ENCODE measurements around the gene NUBPL.

DNA sequence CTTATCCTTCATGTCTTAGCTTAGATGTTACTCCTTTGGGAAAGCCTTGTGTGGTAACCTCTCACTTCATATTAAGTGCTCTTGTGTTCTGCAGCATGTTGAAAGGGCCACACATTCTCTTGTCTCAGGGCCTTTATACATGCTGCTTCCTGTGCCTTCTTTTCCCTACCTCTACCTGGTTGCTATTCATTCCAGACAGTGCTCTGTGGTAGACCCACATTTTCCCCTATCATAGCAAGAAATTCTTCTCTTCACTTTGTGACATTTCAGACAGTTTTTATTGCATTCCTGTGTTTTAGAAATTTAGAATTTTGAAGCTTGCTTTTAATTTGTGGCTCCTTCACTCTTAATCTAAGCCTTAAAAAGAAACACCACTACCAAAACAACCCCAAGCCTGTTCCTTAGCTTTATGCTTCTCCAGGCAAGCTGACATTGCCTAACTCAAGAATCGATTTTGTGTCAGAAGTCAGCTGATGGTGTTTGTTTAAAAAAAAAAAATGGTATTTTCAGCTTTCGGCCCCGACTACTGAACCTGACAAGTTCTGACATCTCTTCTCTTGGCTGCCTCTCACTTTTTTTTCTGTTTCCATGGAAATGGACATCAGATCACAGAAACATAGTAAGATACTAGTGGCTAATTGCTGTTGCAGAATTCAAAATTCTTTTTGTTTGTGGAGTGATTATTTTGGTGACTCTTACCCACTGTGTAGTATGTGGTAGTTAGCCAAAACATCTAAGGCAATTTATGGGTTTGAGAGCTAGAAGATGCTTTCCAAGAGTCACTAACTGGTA is 156.3 kb downstream of the NUBPL start:
- no peak for TF ChIP-seq CTCF (conservative IDR thresholded peaks at IDR 0.05; ENCODE audit: low read length)
- TF ChIP-seq EZH2phosphoT487 (IDR thresholded peaks at IDR 0.05; ENCODE audit: borderline replicate concordance, low read depth, low read length): no peak
